ENCODE measurements around the gene IQCN.

The IQCN gene

GRCh38 chr19:18264971-18265540 lies 9.2 kb downstream of the IQCN start:
- no peak for DNase-seq (ENCODE audit: low spot score)

- DNase-seq (ENCODE audit: low spot score): no peak
These were observed 10.0 kb downstream of the IQCN start for GRCh38 chr19:18264137-18264854.

GRCh38 chr19:18263324-18264136 lies 10.7 kb downstream of the IQCN start:
- no peak for DNase-seq (ENCODE audit: low spot score)

- DNase-seq (ENCODE audit: low spot score): no peak
These were observed 11.3 kb downstream of the IQCN start for GRCh38 chr19:18262917-18263316.

- no peak for DNase-seq (ENCODE audit: low spot score)
These were observed 12.1 kb downstream of the IQCN start for GRCh38 chr19:18262144-18262543.

- no peak for DNase-seq (ENCODE audit: low spot score)
These were observed 12.8 kb downstream of the IQCN start for GRCh38 chr19:18261474-18261873.

GRCh38 chr19:18259893-18260292 lies 14.4 kb downstream of the IQCN start:
- no peak for DNase-seq (ENCODE audit: low spot score)

- no peak for DNase-seq (ENCODE audit: low spot score)
These were observed 16.5 kb downstream of the IQCN start for GRCh38 chr19:18257503-18258470.

- DNase-seq (ENCODE audit: low spot score): no peak
These were observed 19.4 kb downstream of the IQCN start for GRCh38 chr19:18254546-18255503.

GRCh38 chr19:18253716-18254115 lies 20.5 kb downstream of the IQCN start:
- DNase-seq (ENCODE audit: low spot score): no peak

GRCh38 chr19:18253130-18253529 lies 21.1 kb downstream of the IQCN start:
- no peak for DNase-seq (ENCODE audit: low spot score)

- DNase-seq (ENCODE audit: low spot score): no peak
These were observed 21.9 kb downstream of the IQCN start for GRCh38 chr19:18252370-18252717.

GRCh38 chr19:18251587-18252369 lies 22.5 kb downstream of the IQCN start:
- peak; percentile 85 for DNase-seq (ENCODE audit: low spot score)

- DNase-seq (ENCODE audit: low spot score): no peak
These were observed 24.4 kb downstream of the IQCN start for GRCh38 chr19:18249834-18250233.

GRCh38 chr19:18245297-18245696 lies 29.0 kb downstream of the IQCN start:
- DNase-seq (ENCODE audit: low spot score): no peak

- DNase-seq (ENCODE audit: low spot score): no peak
These were observed 34.9 kb downstream of the IQCN start for GRCh38 chr19:18239303-18239702.

GRCh38 chr19:18234194-18234593 lies 40.1 kb downstream of the IQCN start:
- DNase-seq (ENCODE audit: low spot score): no peak

- DNase-seq (ENCODE audit: low spot score): peak; percentile 22
These were observed 40.9 kb downstream of the IQCN start for GRCh38 chr19:18233224-18233825.

GRCh38 chr19:18232540-18233223 lies 41.6 kb downstream of the IQCN start:
- no peak for DNase-seq (ENCODE audit: low spot score)

Data from CD4-positive, alpha-beta T cell treated with Interleukin-2 at 100 ng/mL for 4 hours (primary cell).